GM23338 (cell line): Measurements from ENCODE around the gene NCKIPSD. TPM values are rescaled to one million over a fixed set of nuclear protein-coding genes. Genes with fewer than 3 reads are reported as not detected.

Experiments used
- ATAC-seq: fragments of 200-7000 bp; cut with Tn5 transposase; 3 replicates; pipeline ENCODE4 v1.9.1; 2020
- DNase-seq: peaks from one replicate; pipeline ENCODE4 v3.0.0-alpha.2; 2015; ENCODE audit warnings: low spot score
- H2AFZ ChIP-seq: fragments of 200-600 bp; sonication (generic); 2 replicates; pipeline ENCODE4 v1.8.0; 2016; ENCODE audit warnings: antibody characterized with exemption, mild to moderate bottlenecking, moderate library complexity
- H3F3A ChIP-seq: fragments of 200-600 bp; sonication (generic); replicated peaks from 2 replicates; pipeline ENCODE4 v1.8.0; 2017; ENCODE audit warnings: antibody characterized with exemption, mixed run types, low read depth
- H3K27ac ChIP-seq: fragments of 200-600 bp; sonication (generic); 2 replicates; pipeline ENCODE4 v1.6.1; 2016; ENCODE audit warnings: low read depth
- H3K27me3 ChIP-seq: fragments of 200-600 bp; sonication (generic); 2 replicates; pipeline ENCODE4 v1.8.0; 2016; ENCODE audit warnings: mild to moderate bottlenecking, mixed run types, moderate library complexity; ENCODE audit not compliant: insufficient read depth
- H3K36me3 ChIP-seq: fragments of 200-600 bp; sonication (generic); 2 replicates; pipeline ENCODE4 v1.8.0; 2016; ENCODE audit warnings: mild to moderate bottlenecking; ENCODE audit not compliant: insufficient read depth
- H3K4me1 ChIP-seq: fragments of 200-600 bp; sonication (generic); 2 replicates; pipeline ENCODE4 v1.8.0; 2016; ENCODE audit warnings: mild to moderate bottlenecking, moderate library complexity; ENCODE audit not compliant: insufficient read depth
- H3K4me2 ChIP-seq: fragments of 200-600 bp; sonication (generic); 2 replicates; pipeline ENCODE4 v1.7.1; 2017; ENCODE audit warnings: mixed run types
- H3K4me3 ChIP-seq: fragments of 200-600 bp; sonication (generic); 2 replicates; pipeline ENCODE4 v1.6.1; 2016; ENCODE audit warnings: mixed run types
- H3K79me2 ChIP-seq: fragments of 200-600 bp; sonication (generic); replicated peaks from 2 replicates; pipeline ENCODE4 v1.8.0; 2017; ENCODE audit warnings: mild to moderate bottlenecking; ENCODE audit not compliant: insufficient read depth
- H3K9me2 ChIP-seq: fragments of 200-600 bp; sonication (generic); 2 replicates; pipeline ENCODE4 v1.8.0; 2017; ENCODE audit not compliant: insufficient read depth
- H4K20me1 ChIP-seq: fragments of 200-600 bp; sonication (generic); replicated peaks from 2 replicates; pipeline ENCODE4 v1.8.0; 2017; ENCODE audit warnings: mild to moderate bottlenecking; ENCODE audit not compliant: insufficient read depth
- H3K27ac Mint-ChIP-seq: 2 replicates; pipeline ENCODE4 v1.8.0; 2020; ENCODE audit warnings: inconsistent platforms, mild to moderate bottlenecking, moderate library complexity, mixed read lengths
- H3K27me3 Mint-ChIP-seq: 3 replicates; pipeline ENCODE4 v1.8.0; 2022; ENCODE audit warnings: low read depth, mild to moderate bottlenecking, moderate library complexity, mixed read lengths, inconsistent platforms; ENCODE audit not compliant: insufficient read depth, poor library complexity
- H3K36me3 Mint-ChIP-seq: 3 replicates; pipeline ENCODE4 v1.8.0; 2021; ENCODE audit warnings: low read depth, mild to moderate bottlenecking, inconsistent platforms, moderate library complexity, mixed read lengths
- H3K4me1 Mint-ChIP-seq: 3 replicates; pipeline ENCODE4 v1.8.0; 2020; ENCODE audit warnings: mild to moderate bottlenecking, inconsistent platforms, mixed read lengths
- H3K4me3 Mint-ChIP-seq: 3 replicates; pipeline ENCODE4 v1.8.0; 2021; ENCODE audit warnings: moderate library complexity, mild to moderate bottlenecking, inconsistent platforms, mixed read lengths
- H3K9me3 Mint-ChIP-seq: 3 replicates; pipeline ENCODE4 v1.8.0; 2020; ENCODE audit warnings: moderate library complexity, mild to moderate bottlenecking, inconsistent platforms, mixed read lengths
- CTCF ChIP-seq, 2 experiments: fragments of 200-600 bp in 1 of 2; sonication (generic) in 1 of 2; conservative IDR thresholded peaks; 2 replicates each; pipeline versions ENCODE4 v1.5.1 to v1.6.1; 2016 to 2017; ENCODE audit warnings: antibody characterized with exemption in 2 of 2, low read depth in 2 of 2, mild to moderate bottlenecking in 2 of 2, moderate library complexity in 1 of 2
- ETS1 ChIP-seq: IDR thresholded peaks from 2 replicates; pipeline ENCODE4 v1.6.1; 2016; ENCODE audit warnings: antibody characterized with exemption
- EZH2 ChIP-seq: fragments of 200-600 bp; sonication (generic); IDR thresholded peaks from one replicate; pipeline ENCODE4 v1.8.0; 2017; ENCODE audit warnings: antibody characterized with exemption, mild to moderate bottlenecking, low read depth; ENCODE audit not compliant: unreplicated experiment
- EZH2phosphoT487 ChIP-seq: fragments of 200-600 bp; sonication (generic); IDR thresholded peaks from one replicate; pipeline ENCODE4 v1.8.1; 2018; ENCODE audit warnings: antibody characterized with exemption; ENCODE audit not compliant: unreplicated experiment
- JUNB ChIP-seq: IDR thresholded peaks from one replicate; pipeline ENCODE4 v1.6.1; 2016; ENCODE audit warnings: antibody characterized with exemption; ENCODE audit not compliant: unreplicated experiment
- NANOG ChIP-seq: IDR thresholded peaks from 2 replicates; pipeline ENCODE4 v1.6.1; 2016; ENCODE audit warnings: antibody characterized with exemption, borderline replicate concordance
- POLR2AphosphoS5 ChIP-seq: IDR thresholded peaks from 2 replicates; pipeline ENCODE4 v1.6.1; 2016; ENCODE audit warnings: antibody characterized with exemption, low read depth
- REST ChIP-seq: IDR thresholded peaks from one replicate; pipeline ENCODE4 v1.6.1; 2018; ENCODE audit warnings: antibody characterized with exemption; ENCODE audit not compliant: unreplicated experiment
- ZNF114 ChIP-seq: fragments of 250-450 bp; sonication (Bioruptor Pico); IDR thresholded peaks from 2 replicates; pipeline ENCODE4 v1.5.0; 2020; ENCODE audit warnings: mild to moderate bottlenecking, moderate library complexity
- ZNF331 ChIP-seq: fragments of 250-450 bp; sonication (Bioruptor Pico); IDR thresholded peaks from 2 replicates; pipeline ENCODE4 v1.5.0; 2020; ENCODE audit warnings: low read depth, mild to moderate bottlenecking, moderate library complexity
- ZNF462 ChIP-seq: fragments of 250-450 bp; sonication (Bioruptor Pico); IDR thresholded peaks from 2 replicates; pipeline ENCODE4 v1.5.0; 2020; ENCODE audit warnings: mild to moderate bottlenecking, moderate library complexity
- polyA plus RNA-seq: library from polyadenylated mRNA; unstranded; fragments of >200 nt; fragmentation: Nextera tagmentation; extraction: Ambion mirVana; gene quantifications from 2 replicates; pipeline ENCODE4 v1.2.1, GENCODE V29; 2016
- total RNA-seq: library from RNA; depleted of rRNA; stranded (reverse); fragments of >200 nt; shearing (Covaris generic); gene quantifications from 2 replicates; pipeline ENCODE4 v1.2.3, GENCODE V29; 2014

NCKIPSD gene
- total and polyA plus RNA-seq, 2 experiments from 2014 or later: 15.1 to 45.1 TPM

- TF ChIP-seq ZNF462 (CRISPR knock-in tag) (no peak), JUNB (no peak)
These were observed 30.7 kb downstream of the NCKIPSD start (continued) for GRCh38 chr3:48655063-48655462.

- Histone ChIP-seq H3K9me2 (no peaks in the 10 kb centered on the region), H3K27me3 (no peaks in the 10 kb centered on the region), H3K27ac (no peak overlapping the region), H3K4me1 (peaks cover 3% of the 10 kb centered on the region; the same call in 1 of the 2 replicates), H3F3A (peaks cover 20% of the 10 kb centered on the region), H4K20me1 (0 out of 2 replicates have a peak, but pooled peaks cover 3% of the 10 kb centered on the region), H3K36me3 (no peaks in the 10 kb centered on the region), H2AFZ (no peak overlapping the region), H3K4me2 (no peak overlapping the region), H3K79me2 (no peaks in the 10 kb centered on the region), H3K4me3 (no peak overlapping the region)
- H3K27ac Mint-ChIP-seq: no peak overlapping the region
- no peak overlapping the region for H3K4me3 Mint-ChIP-seq
- DNase-seq (no peak), ATAC-seq (no peak)
- H3K9me3 Mint-ChIP-seq: no peaks in the 10 kb centered on the region; the same call in 2 of the 3 replicates
- H3K27me3 Mint-ChIP-seq: peaks cover 22% of the 10 kb centered on the region
- peaks cover 37% of the 10 kb centered on the region for H3K36me3 Mint-ChIP-seq
- H3K4me1 Mint-ChIP-seq: peaks cover 10% of the 10 kb centered on the region; the same call in 2 of the 3 replicates
- TF ChIP-seq EZH2: no peak
- no peak for TF ChIP-seq REST
- no peak for TF ChIP-seq CTCF (conservative IDR thresholded peaks at IDR 0.05; ENCODE audit: low read depth in 2 of 2)
- TF ChIP-seq ZNF331: no peak
- TF ChIP-seq EZH2phosphoT487: no peak
- TF ChIP-seq JUNB: no peak
- no peak for TF ChIP-seq NANOG
- TF ChIP-seq POLR2AphosphoS5: no peak
- no peak for TF ChIP-seq ZNF114
- TF ChIP-seq ETS1: no peak
These were observed 32.6 kb downstream of the NCKIPSD start for GRCh38 chr3:48652923-48653715.
